DOHH2 (cell line): ENCODE data around the gene SCAF8.

Experiments
- CTCF ChIP-seq: fragments of 200-600 bp; sonication (generic); IDR thresholded peaks from one replicate; pipeline ENCODE4 v1.5.1; 2014; ENCODE audit warnings: antibody characterized with exemption, mild to moderate bottlenecking, low read depth, low read length; ENCODE audit not compliant: poor library complexity, severe bottlenecking
- EZH2phosphoT487 ChIP-seq: fragments of 200-600 bp; sonication (generic); IDR thresholded peaks from 2 replicates; pipeline ENCODE4 v1.6.1; 2017; ENCODE audit warnings: borderline replicate concordance, mild to moderate bottlenecking, antibody characterized with exemption, low read length, moderate library complexity, mixed read lengths

- TF ChIP-seq CTCF = no peak
- TF ChIP-seq EZH2phosphoT487 = no peak
Measured at GRCh38 chr6:154731296-154732218, 1.7 kb upstream of the SCAF8 start.
